Panc1 (cell line): ENCODE results near the gene GATA5. TPM values are rescaled to one million over a fixed set of nuclear protein-coding genes. Genes with fewer than 3 reads are reported as not detected.

ENCODE experiments used
- ATAC-seq: fragments of 200-7000 bp; cut with Tn5 transposase; 2 replicates; pipeline ENCODE4 v1.9.1; 2020; ENCODE audit warnings: mild to moderate bottlenecking, moderate library complexity
- BruUV-seq: library from RNA; stranded (reverse); fragments of 400-500 nt; replicated peaks from 2 replicates; lab custom pipeline; 2021; lab: Mats Ljungman, UMichigan
- CTCF ChIA-PET: fragments of 300-600 bp; sonication (Branson Sonifier 250); formaldehyde crosslinking; loops from one replicate; lab custom pipeline; 2022; ENCODE audit warnings: antibody characterized with exemption; lab: Charles Lee
- POLR2A ChIA-PET: fragments of 300-600 bp; sonication (Branson Sonifier 250); formaldehyde crosslinking; loops from one replicate; lab custom pipeline; 2022; ENCODE audit warnings: antibody characterized with exemption; lab: Charles Lee
- DNase-seq: peaks from one replicate; pipeline ENCODE4 v3.0.0-alpha.2; 2010; ENCODE audit warnings: low read depth, low spot score
- H3K27ac ChIP-seq: 2 replicates; pipeline ENCODE4 v1.5.1; 2011; ENCODE audit warnings: mild to moderate bottlenecking, low read length, inconsistent platforms
- H3K27me3 ChIP-seq: fragments of 200-500 bp; sonication (Bioruptor generic); 2 replicates; pipeline ENCODE4 v1.6.0; 2014; ENCODE audit warnings: low read length, inconsistent platforms; ENCODE audit not compliant: control insufficient read depth, insufficient read depth
- H3K36me3 ChIP-seq: fragments of 200-500 bp; sonication (Bioruptor generic); 2 replicates; pipeline ENCODE4 v1.5.1; 2014; ENCODE audit warnings: inconsistent platforms, mild to moderate bottlenecking, low read length, moderate library complexity; ENCODE audit not compliant: control insufficient read depth, insufficient read depth
- H3K4me1 ChIP-seq: 2 replicates; pipeline ENCODE4 v1.5.1; 2011; ENCODE audit warnings: inconsistent platforms, mild to moderate bottlenecking, low read length, moderate library complexity; ENCODE audit not compliant: control insufficient read depth, insufficient read depth
- H3K4me3 ChIP-seq, 2 experiments: 2 replicates each; pipeline ENCODE4 v1.5.1; 2011 to 2012; ENCODE audit warnings: low read depth in 2 of 2, low read length in 2 of 2, mild to moderate bottlenecking in 2 of 2, inconsistent platforms in 1 of 2, moderate library complexity in 1 of 2
- H3K9me3 ChIP-seq: fragments of 200-500 bp; sonication (Bioruptor generic); 2 replicates; pipeline ENCODE4 v1.5.1; 2014; ENCODE audit warnings: low read depth, mild to moderate bottlenecking, inconsistent platforms, low read length, moderate library complexity; ENCODE audit not compliant: control insufficient read depth, insufficient read depth
- CTCF ChIP-seq: fragments of 450-650 bp; IDR thresholded peaks from 2 replicates; pipeline ENCODE4 v1.5.1; 2017; ENCODE audit warnings: mild to moderate bottlenecking
- POLR2AphosphoS5 ChIP-seq: IDR thresholded peaks from 2 replicates; pipeline ENCODE4 v1.6.1; 2012; ENCODE audit warnings: mild to moderate bottlenecking, low read depth, low read length, moderate library complexity
- REST ChIP-seq, 2 experiments: IDR thresholded peaks; 2 replicates each; pipeline ENCODE4 v1.6.1; 2011 to 2012; ENCODE audit warnings: low read depth in 2 of 2, control low read depth in 1 of 2, low read length in 1 of 2, mild to moderate bottlenecking in 1 of 2, moderate library complexity in 1 of 2; ENCODE audit not compliant: insufficient read depth in 1 of 2
- SIN3A ChIP-seq: IDR thresholded peaks from 2 replicates; pipeline ENCODE4 v1.6.1; 2012; ENCODE audit warnings: low read depth, mild to moderate bottlenecking, low read length, moderate library complexity, borderline replicate concordance; ENCODE audit not compliant: insufficient read depth
- TCF7L2 ChIP-seq: IDR thresholded peaks from 2 replicates; pipeline ENCODE4 v1.6.1; 2011; ENCODE audit warnings: mild to moderate bottlenecking, low read depth, low read length, inconsistent platforms
- in situ Hi-C: cut with HindIII; loops from 2 replicates; pipeline ENCODE4 v1.10.0; 2016; ENCODE audit warnings: low sequenced_read_pairs, low pct_unique_long_range_greater_than_20kb
- intact Hi-C: fragments of 100-400 bp; cut with micrococcal nuclease; formaldehyde crosslinking; loops from one replicate; pipeline ENCODE4 v1.10.0; 2022; ENCODE audit not compliant: unreplicated experiment
- total RNA-seq: library from RNA; stranded (reverse); gene quantifications from one replicate; pipeline ENCODE4 v1.2.1, GENCODE V29; 2021; ENCODE audit not compliant: unreplicated experiment

GATA5 gene
- total RNA-seq, 1 experiment from 2014 or later, result 53.2 TPM

- H3K4me1 ChIP-seq, result peaks cover 44% of the 10 kb centered on the region
- intact Hi-C loops (loop anchor here (10.0 kb wide), 1 partner anchor 317 kb away; the partner anchor contains the start of gene MRGBP), in situ Hi-C loops (no loop called here)
- TF ChIP-seq POLR2AphosphoS5 (peak; percentile 40; the same call in 1 of the 2 replicates), CTCF (peak; percentile 79; the same call in 1 of the 2 replicates), SIN3A (no peak)
- H3K36me3 ChIP-seq, result no peaks in the 10 kb centered on the region
- BruUV-seq, result TSS peak; percentile 90
- H3K9me3 ChIP-seq, result no peaks in the 10 kb centered on the region
- peak overlapping the region; percentile 95 for H3K27ac ChIP-seq
- no peaks in the 10 kb centered on the region for H3K27me3 ChIP-seq
- peak overlapping the region; percentile 42 to 52 for H3K4me3 ChIP-seq
- ATAC-seq (peak; percentile 20), DNase-seq (no peak)
- CTCF ChIA-PET, result interaction anchor here (0.6 to 1.3 kb wide), 5 partner anchors 22 to 330 kb away, joined by 3 to 19 read pairs (median 4); no protein-coding TSS in a partner anchor
- POLR2A ChIA-PET, result interaction anchor here (0.5 to 0.7 kb wide), 2 partner anchors 177 to 316 kb away, joined by 3 to 17 read pairs; no protein-coding TSS in a partner anchor
Observed at GRCh38 chr20:62477669-62478455, 2.1 kb upstream of the GATA5 start.

GRCh38 chr20:62476056-62476838, 452 bp upstream of the GATA5 start:
- DNase-seq, result no peak
- Histone ChIP-seq H3K27me3 (no peaks in the 10 kb centered on the region), H3K27ac (peak overlapping the region; percentile 95), H3K4me3 (peak overlapping the region; percentile 46 to 76), H3K9me3 (no peaks in the 10 kb centered on the region), H3K4me1 (peaks cover 37% of the 10 kb centered on the region), H3K36me3 (no peaks in the 10 kb centered on the region; the same call in 1 of the 2 replicates)
- TF ChIP-seq POLR2AphosphoS5, result peak; percentile 84
- TF ChIP-seq SIN3A, result peak; percentile 61; the same call in 1 of the 2 replicates
- TF ChIP-seq REST (IDR thresholded peaks at IDR 0.05; ENCODE audit: insufficient read depth in 1 of 2, low read depth in 2 of 2, low read length in 1 of 2), result no peak
- no peak for TF ChIP-seq CTCF
- TF ChIP-seq TCF7L2, result no peak
- BruUV-seq, result TSS peak; percentile 84
- ChIA-PET POLR2A (no interaction called here), CTCF (interaction anchor here (1.0 kb wide), 1 partner anchor 140 kb away, joined by 4 read pairs; no protein-coding TSS in a partner anchor)
- intact Hi-C loops, result loop anchor here (10.0 kb wide), 1 partner anchor 319 kb away; the partner anchor contains the start of gene MRGBP
- ATAC-seq, result peak; percentile 67
- in situ Hi-C loops, result no loop called here
